Measurements from ENCODE around the gene RNF14. TPM values are rescaled to one million over a fixed set of nuclear protein-coding genes. Genes with fewer than 3 reads are reported as not detected.

Gene RNF14
- total RNA-seq, 1 donor from 2014 or later: 51.6 TPM

DNA sequence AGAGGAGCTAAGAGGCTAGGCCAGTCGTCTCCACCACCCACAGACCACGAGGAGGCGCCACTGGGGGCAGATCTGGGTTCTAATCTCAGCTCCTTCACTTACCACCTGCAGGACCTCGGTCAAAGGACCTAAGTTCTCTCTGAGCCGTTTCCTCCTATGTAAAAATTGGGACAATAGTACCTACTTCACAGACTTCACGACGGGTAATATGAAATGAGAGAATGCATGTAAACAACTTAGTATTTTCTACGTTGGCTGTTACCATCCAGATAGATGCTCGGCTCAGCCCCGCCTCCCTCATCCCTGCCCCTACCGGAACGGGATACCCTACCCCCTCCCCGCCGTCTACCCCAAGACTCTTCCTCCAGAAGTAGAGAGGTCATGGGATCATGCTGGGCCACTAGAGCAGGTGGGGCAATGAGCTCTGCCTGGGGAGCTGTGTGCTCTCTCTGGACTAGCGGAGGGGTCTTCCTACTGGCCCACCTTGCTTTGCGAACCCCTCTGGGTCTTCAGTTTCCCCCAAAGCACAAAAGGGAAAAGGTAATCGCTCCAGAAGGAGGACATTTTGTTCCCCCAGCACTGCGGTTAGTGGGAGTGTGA lies 43.4 kb downstream of the RNF14 start:
- TF ChIP-seq, protein P1, sequence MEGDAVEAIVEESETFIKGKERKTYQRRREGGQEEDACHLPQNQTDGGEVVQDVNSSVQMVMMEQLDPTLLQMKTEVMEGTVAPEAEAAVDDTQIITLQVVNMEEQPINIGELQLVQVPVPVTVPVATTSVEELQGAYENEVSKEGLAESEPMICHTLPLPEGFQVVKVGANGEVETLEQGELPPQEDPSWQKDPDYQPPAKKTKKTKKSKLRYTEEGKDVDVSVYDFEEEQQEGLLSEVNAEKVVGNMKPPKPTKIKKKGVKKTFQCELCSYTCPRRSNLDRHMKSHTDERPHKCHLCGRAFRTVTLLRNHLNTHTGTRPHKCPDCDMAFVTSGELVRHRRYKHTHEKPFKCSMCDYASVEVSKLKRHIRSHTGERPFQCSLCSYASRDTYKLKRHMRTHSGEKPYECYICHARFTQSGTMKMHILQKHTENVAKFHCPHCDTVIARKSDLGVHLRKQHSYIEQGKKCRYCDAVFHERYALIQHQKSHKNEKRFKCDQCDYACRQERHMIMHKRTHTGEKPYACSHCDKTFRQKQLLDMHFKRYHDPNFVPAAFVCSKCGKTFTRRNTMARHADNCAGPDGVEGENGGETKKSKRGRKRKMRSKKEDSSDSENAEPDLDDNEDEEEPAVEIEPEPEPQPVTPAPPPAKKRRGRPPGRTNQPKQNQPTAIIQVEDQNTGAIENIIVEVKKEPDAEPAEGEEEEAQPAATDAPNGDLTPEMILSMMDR (IDR thresholded peaks at IDR 0.05): peak; percentile 50
- intact Hi-C loops (cut with DNase I): no loop called here
- DNase-seq: peak; percentile 79
- H3K27ac ChIP-seq: peak overlapping the region; percentile 93
- H3K4me1 ChIP-seq: peaks cover 29% of the 10 kb centered on the region
- ATAC-seq: peak; percentile 55
- no peaks in the 10 kb centered on the region for H3K27me3 ChIP-seq
- H3K4me3 ChIP-seq: peak overlapping the region; percentile 86
- no peaks in the 10 kb centered on the region for H3K9me3 ChIP-seq
- H3K36me3 ChIP-seq: peaks cover 21% of the 10 kb centered on the region

DNA sequence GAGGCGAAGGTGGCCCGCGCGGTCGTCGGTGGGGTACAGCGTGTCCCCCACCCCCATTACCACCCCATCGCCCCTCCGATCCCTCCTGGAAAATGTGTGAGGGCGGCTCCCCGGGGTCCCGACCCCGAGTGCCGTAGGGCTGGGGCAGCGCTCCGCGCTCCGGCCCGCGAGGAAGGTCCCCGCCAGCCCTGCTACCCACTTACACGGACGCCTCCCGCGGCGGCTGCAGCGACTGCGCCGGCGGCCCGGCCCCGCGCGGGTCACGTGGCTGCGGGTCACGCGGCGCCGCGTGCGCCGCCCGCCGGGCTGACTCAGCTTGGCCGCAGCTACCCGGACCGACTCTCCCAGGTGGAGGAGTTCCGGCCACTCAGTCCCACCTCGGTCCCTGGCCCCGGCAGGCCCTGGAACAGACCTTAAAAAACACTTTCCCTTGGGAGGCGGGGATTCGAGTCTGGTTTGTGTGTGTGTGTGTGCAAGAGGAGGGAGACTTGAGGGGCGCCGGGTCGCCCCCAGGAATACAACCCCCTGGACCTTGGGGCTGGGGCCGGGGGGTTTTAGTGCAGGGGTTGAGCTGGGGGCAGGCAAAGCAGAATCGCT lies 44.0 kb downstream of the RNF14 start, which contains the start of gene GNPDA1:
GNPDA1 (minus strand) TSS at position 236 of the 597 bp plus-strand sequence. CDS start 992 bp downstream, outside the sequence.
- Histone ChIP-seq H3K27me3 (no peaks in the 10 kb centered on the region), H3K4me3 (peak within 1 kb of the TSS; percentile 86), H3K36me3 (peaks cover 15% of the 10 kb centered on the region), H3K4me1 (peaks cover 29% of the 10 kb centered on the region), H3K9me3 (no peaks in the 10 kb centered on the region), H3K27ac (peak within 1 kb of the TSS; percentile 93)
- ATAC-seq (peak; percentile 94), DNase-seq (peak; percentile 93)
- TF ChIP-seq, protein P1 (IDR thresholded peaks at IDR 0.05): no peak
- intact Hi-C loops (cut with DNase I): no loop called here

DNA sequence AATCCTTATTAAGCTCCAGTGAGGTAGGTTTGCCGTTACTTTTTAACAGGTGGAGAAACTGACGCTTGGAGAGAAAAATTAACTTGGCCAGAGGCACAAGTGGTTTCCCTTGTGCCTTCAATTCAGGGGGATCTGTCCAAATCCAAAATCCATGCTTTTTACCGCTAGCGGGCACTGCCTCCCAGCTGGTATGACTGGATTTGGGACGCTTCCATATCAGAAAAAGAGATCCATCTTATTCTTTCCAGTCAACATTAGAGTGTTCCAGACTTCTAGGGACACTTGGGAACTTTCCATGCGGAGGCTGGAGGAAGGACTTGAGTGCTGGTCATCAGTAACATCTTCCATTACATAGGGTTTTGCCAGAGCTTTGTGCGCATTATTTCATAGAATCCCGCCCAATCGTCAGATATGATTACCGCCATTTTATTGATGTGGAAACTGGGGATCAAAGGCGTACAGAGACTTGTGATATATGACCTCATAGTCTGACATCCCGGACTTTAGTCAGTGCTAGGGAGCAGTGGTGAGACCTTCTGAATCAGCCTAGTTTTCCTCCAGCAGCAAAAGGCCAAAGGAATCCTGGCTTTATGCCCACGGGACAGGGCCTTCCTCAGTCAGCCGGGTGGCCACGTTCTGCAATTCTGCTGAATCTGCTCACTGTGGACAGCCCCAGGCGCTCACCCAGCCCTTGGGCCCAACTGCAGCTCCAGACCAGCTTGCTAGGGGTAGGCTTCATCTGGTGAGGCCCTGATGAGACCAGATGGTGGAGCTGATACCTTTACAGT lies 45.0 kb downstream of the RNF14 start:
- Histone ChIP-seq H3K4me3 (no peak overlapping the region), H3K27me3 (no peaks in the 10 kb centered on the region), H3K27ac (peak overlapping the region; percentile 93), H3K36me3 (peaks cover 6% of the 10 kb centered on the region), H3K9me3 (no peaks in the 10 kb centered on the region), H3K4me1 (peaks cover 29% of the 10 kb centered on the region)
- DNase-seq (no peak), ATAC-seq (no peak)
- intact Hi-C loops (cut with DNase I): no loop called here
- TF ChIP-seq, protein P1 (IDR thresholded peaks at IDR 0.05): no peak

DNA sequence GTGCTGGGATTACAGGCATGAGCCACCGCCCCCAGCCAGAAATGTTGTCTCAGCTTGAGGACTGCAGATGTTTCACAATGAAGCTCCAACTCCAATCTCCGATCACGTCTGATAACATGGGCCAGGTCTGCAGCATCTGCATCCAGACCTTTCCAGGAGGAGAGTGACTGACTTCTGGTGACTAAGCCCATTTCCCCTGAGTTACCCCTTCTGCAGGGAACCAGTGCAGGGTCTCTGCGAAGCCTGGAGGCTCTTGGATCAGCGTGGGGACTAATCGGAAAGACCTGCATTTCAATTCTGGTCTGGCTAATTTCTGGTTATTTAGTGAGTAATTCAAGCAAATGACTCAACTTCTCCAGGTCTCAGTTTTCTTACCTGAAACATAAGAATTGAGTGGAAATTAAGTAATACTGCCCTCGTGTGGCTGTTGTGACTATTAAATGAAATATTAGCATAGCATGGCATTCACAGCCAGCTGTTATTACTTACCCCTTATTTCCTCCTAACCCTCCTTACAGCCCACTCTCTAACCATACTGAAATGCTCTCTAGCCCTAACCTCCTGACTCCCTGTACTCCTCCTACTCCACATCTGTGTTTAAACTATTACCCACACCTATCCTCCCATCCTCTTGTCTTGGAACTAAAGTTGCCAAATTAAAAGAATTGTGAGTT lies 46.1 kb downstream of the RNF14 start:
- TF ChIP-seq, protein P1 (IDR thresholded peaks at IDR 0.05): peak; percentile 55
- intact Hi-C loops (cut with DNase I): no loop called here
- peak; percentile 34 for ATAC-seq
- Histone ChIP-seq H3K36me3 (no peaks in the 10 kb centered on the region), H3K9me3 (no peaks in the 10 kb centered on the region), H3K27me3 (no peaks in the 10 kb centered on the region), H3K27ac (peak overlapping the region; percentile 38), H3K4me3 (no peak overlapping the region), H3K4me1 (peaks cover 29% of the 10 kb centered on the region)
- DNase-seq: no peak

DNA sequence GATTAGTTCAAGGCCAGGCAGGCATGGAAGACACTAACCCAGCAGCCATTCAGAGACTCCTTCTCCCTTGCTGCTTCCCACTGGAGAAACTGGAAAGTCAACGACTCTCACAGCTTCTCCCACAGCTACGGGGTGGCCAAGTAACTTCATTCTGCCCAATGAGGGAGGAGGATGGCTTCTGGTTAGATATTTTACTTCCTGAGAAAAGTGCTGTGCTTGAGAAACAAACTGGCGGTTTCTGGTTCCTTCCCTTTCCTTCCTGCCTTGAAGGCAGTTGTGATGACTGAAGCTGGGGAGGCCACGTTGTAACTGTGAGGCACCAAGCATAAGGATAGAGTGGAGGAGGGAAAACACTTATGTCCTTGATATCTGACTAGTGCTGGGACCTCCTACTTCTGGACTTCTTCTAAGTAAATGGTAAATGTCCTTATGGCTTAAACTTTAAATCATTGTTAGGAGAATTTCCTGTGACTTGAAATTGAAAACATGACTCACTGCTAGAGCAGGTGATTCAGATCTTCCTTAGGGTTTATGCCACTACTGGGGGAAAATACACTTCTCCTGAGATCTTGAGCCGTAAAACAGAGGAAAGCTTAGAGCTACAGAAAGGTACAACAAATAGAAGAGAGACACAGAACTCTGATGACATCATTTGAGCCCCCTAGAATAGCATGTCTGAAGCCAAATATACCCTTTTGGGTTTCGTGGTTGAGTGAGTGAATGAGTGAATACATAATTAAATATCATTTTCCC lies 47.1 kb downstream of the RNF14 start:
- no peak overlapping the region for H3K4me3 ChIP-seq
- intact Hi-C loops (cut with DNase I): no loop called here
- H3K27me3 ChIP-seq: no peaks in the 10 kb centered on the region
- no peaks in the 10 kb centered on the region for H3K36me3 ChIP-seq
- peak overlapping the region; percentile 38 for H3K27ac ChIP-seq
- H3K9me3 ChIP-seq: no peaks in the 10 kb centered on the region
- peak; percentile 45 for ATAC-seq
- DNase-seq: no peak
- TF ChIP-seq, protein P1 (IDR thresholded peaks at IDR 0.05): no peak
- H3K4me1 ChIP-seq: peaks cover 29% of the 10 kb centered on the region

All from upper lobe of right lung (tissue), 1 donor.